ENCODE measurements around the gene KCNE4. TPM values are rescaled to one million over a fixed set of nuclear protein-coding genes. Genes with fewer than 3 reads are reported as not detected.

Gene KCNE4, protein sequence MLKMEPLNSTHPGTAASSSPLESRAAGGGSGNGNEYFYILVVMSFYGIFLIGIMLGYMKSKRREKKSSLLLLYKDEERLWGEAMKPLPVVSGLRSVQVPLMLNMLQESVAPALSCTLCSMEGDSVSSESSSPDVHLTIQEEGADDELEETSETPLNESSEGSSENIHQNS
- total RNA-seq (2014; rRNA removed): 4.0 and 6.3 TPM in 2 replicates
- polyA plus RNA-seq (2012): 8.3 TPM

DNA sequence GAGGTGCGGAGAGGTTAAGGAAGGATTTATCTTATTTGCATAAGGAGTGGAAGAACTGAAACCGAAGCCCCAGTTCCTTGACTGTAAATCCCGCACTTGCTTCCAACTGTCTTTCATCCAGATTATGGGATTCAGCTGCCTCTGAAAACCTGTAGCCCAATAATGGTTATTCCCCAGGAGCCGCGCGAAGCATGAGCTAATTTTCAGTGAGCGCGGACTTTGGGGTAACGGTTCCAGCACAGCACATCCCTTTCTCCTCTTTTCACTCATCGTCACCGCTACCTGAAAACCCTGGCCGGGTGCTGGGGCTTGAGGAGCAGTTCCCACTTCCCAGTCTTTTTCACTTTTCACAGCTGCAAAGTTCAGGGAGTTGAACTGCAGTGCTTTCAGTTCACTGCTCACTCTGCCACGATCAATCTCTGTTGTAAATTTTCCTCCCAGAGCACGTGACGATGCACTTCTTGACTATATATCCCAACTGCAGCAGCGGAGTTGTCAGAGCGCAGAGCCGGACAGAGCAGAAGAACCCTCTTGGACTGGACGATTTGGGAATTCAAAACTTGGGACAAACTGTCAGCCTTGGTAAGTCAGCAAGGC, at the start of gene KCNE4:
Gene KCNE4 (plus strand): TSS at position 498 of the 597 bp plus-strand sequence. CDS start 641 bp downstream, outside the sequence.
- peak; percentile 85 for DNase-seq (ENCODE audit: low read depth)

DNA sequence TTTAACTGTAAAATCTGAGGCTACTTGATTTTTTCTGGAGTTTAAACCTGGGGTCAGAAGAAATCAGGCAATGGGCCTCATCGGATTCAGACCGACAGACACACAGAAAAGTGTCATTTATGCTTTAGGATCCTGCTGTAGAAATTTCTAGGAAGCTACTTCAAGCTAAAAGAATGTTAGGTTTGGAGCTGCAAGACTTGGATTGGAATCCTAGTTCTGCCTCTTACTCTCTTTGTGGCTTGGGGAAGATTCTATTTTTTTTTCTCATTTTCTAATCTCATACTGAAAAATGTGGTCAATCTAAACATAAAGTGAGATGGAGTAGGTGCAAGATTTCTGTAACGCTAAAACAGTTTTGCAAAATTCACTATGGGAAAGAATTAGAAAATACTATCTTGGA, 48.8 kb upstream of the KCNE4 start:
- no peak for DNase-seq (ENCODE audit: low read depth)

GRCh38 chr2:223005496-223005895, 46.5 kb upstream of the KCNE4 start:
- DNase-seq (ENCODE audit: low read depth): no peak

GRCh38 chr2:223007531-223007930, 44.5 kb upstream of the KCNE4 start:
- no peak for DNase-seq (ENCODE audit: low read depth)

DNA sequence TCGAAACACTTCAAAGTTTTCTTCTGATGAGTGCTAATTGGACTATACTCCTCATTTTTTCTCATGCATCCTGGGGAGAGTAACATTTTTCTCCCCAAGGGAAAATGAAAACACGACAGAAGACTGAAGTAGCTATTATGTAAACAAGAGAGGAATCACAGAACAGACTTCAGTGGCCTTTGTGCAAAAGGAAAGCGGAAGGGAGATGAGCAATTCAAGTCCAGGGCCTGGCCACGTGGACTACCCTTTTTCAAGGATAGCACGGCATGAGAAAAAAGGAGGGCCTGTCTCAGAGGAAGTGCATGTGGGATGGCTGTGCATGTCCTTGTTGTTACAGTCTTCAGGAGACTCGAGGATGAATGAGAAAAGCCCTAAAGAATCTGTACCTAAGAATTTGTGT, 43.8 kb upstream of the KCNE4 start:
- DNase-seq (ENCODE audit: low read depth): peak; percentile 58

- DNase-seq (ENCODE audit: low read depth): no peak
Observed at GRCh38 chr2:223008956-223009355, 43.0 kb upstream of the KCNE4 start.

DNA sequence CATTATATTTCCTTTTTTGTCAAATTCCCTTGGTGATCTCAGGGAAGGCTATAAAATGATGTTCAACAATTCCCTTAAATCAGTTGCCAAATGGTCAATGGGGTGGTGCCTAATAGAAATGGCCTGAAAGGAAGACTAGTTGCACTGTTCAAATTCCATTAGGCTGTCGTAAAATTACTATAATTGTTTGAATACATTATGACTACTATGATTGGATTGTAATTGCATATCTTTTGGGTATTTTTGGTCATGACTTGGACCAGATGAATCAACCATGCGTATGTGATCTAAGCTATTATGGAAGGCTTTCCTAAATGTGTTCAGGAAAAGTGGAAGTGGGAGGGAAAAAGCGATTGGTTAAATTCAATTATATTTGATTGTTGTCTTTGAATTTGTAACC, 41.3 kb upstream of the KCNE4 start:
- DNase-seq (ENCODE audit: low read depth): peak; percentile 81

DNA sequence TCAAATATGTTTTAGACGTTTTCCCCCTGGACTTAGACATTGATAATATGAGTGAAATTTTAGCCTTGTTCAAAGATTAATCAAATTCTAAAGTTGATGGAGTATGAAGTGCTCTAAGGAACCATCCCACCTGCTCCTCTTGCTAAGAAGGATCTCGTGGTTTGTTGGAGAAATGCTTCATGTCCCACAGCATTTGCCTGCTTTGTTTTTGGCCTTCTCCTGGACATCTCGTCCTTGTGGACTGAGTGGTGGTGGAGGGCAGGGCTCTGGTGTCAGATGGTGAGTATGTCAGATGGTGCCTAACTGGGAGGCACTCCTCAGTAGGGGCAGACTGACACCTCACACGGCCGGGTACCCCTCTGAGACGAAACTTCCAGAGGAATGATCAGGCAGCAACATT, 39.7 kb upstream of the KCNE4 start:
- no peak for DNase-seq (ENCODE audit: low read depth)

- no peak for DNase-seq (ENCODE audit: low read depth)
Observed at GRCh38 chr2:223019390-223019930, 32.5 kb upstream of the KCNE4 start.

GRCh38 chr2:223019987-223020717, 31.8 kb upstream of the KCNE4 start:
- no peak for DNase-seq (ENCODE audit: low read depth)

- DNase-seq (ENCODE audit: low read depth): no peak
Observed at GRCh38 chr2:223020971-223021675, 30.9 kb upstream of the KCNE4 start.

DNA sequence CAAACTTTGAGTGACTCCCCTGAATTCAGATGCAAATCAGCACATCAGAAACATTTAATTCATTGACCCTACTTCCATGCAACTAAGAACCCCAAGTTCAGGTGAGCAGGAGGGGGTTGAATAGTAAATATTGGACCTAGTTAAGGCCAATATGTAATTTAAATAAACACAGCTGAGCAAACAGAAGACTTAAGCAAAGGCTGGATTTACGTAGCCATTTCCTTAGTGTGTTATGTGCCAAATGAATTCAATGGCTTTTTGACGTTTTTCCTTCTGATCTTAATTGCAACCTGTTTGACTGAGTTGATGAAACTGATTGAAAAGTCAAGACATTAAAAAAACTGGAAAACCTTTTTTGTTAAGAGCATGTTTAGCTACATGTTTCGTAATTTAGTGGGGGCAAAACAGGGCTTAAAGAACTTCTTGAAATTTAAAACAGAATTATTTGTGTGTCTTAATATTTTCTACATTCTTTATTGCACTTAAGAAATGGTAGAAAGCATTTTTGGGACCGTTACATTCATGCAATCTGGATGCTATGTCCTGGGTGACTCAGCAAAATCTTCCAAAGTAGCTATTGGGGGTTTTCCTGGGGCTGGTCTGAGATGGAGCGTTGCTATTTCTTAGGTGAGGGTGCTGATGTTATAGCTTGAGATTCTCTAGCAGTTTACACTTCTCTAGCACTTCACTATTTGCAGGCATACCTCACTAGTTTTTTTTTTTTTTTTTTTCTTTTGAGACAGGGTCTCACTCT, 25.5 kb upstream of the KCNE4 start:
- no peak for DNase-seq (ENCODE audit: low read depth)

DNA sequence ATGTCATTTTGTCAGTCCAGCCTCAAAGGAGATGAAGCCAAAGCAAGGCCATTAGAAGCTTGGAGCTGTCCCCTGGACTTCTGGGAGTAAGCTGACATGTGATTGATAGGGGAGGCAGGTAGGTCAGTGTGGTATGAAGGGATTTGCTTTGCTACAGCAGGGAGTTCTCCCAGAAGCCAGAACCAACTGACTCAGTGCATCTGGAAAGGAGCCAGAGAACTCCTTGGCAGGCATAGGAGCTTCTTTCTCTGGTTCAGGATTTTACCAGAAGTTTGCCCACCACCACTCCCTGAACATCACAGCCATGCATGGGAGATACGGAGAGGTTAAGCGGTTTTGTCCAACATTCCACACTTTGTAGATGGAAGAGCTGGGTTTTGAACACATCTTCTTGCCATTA, 24.5 kb upstream of the KCNE4 start:
- peak; percentile 73 for DNase-seq (ENCODE audit: low read depth)

GRCh38 chr2:223029287-223029686, 22.7 kb upstream of the KCNE4 start:
- DNase-seq (ENCODE audit: low read depth): no peak

DNA sequence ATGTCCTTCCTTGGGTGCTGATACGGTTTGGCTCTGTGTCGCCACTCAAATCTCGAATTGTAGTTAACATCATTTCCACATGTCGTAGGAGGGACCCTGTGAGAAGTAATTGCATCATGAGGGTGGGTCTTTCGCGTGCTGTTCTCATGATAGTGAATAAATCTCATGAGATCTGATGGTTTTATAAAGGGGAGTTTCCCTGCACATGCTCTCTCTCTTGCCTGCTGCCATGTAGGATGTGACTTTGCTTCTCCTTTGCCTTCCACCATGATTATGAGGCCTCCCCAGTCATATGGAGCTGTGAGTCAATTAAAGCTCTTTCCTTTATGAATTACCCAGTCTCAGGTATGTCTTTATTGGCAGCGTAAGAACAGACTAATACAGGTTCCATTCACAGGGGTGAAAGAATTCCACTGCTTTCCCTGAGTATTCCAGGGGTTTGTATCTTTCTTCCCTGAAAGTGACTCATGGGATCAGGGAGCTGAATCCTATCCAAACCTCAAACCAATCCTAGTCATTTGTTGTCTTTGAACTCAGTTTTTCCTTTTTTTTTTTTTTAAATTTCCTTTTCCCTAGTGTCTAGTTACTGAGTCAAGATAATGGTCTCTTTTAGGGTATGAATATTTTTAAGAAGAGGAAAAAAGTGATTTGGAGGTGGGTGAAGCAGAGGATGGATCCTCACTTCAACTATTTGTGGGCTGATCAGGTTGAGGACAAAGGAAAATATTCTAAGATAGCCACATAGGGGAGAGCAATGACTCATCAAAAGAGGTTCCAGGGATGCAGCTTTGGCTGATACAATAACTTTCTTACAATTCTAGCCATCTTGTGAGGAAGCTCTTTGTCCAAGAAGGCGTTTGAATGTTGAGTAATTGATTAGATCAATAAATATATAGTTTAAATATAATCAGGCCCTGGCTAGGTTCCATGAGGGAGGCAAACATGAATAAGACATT, 19.5 kb upstream of the KCNE4 start:
- DNase-seq (ENCODE audit: low read depth): peak; percentile 70

GRCh38 chr2:223034221-223034975, 17.6 kb upstream of the KCNE4 start:
- DNase-seq (ENCODE audit: low read depth): no peak

DNA sequence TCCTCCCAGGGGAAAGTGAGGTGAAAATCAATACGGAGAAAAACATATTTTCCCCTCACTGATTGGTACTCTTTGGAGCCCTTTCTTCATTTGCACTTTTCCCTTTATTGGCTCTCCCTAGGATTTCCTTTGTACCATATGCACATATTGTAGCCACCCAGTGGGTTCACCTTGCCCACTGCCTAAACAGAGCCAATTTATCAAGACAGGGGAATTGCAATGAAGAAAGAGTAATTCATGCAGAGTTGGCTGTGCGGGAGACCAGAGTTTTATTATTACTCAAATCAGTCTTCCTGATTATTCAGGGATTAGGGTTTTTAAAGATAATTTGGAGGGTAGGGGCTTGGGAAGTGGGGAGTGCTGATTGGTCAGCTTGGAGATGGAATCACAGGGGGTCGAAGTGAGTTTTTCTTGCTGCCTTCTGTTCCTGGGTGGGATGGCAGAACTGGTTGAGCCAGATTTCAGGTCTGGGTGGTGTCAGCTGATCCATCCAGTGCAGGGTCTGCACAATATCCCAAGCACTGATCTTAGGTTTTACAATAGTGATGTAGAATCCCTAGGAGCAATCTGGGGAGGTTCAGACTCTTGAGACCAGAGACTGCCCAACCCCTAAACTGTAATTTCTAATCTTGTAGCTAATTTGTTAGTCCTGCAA, 15.1 kb upstream of the KCNE4 start:
- no peak for DNase-seq (ENCODE audit: low read depth)

DNA sequence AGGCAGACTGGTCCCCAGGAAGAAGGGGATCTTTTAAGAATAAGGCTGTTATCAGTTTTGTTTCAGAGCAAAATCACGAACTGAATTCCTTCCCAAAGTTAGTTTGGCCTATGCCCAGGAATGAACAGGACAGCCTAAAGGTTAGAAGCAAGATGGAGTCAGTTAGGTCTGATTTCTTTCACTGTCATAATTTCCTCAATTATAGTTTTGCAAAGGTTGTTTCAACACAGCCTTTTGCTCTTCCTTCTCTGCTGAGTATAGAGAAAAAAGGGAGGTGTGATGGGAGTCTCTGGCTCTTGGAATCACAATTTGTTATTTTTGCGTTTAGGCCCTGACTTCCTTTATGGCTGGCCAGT, 14.6 kb upstream of the KCNE4 start:
- no peak for DNase-seq (ENCODE audit: low read depth)

DNA sequence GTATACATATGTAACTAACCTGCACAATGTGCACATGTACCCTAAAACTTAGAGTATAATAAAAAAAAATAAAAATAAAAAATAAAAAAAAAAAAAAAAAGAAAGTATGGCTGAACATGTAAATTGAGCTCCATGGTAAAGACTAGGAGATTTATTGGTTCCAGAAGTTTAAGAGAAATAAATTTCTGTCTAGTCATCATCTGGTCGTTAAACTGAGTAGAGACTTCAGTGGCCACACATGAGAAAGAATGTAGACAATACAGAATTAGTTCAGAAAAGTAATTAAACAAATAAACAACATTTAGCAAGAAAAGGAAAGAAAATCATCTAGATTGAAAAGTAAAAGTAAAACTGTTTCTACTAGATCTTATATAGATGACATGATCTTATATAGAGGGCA, 12.4 kb upstream of the KCNE4 start:
- no peak for DNase-seq (ENCODE audit: low read depth)
